GM18508 (cell line): ENCODE measurements around the gene C1QC.
"Not testable (repeated sequence)": the region's sequence is repeated elsewhere in the genome, so short reads cannot be mapped to it uniquely, and the experiment has no call there.

Experiments
- ATAC-seq: cut with Tn5 transposase; IDR thresholded peaks from one replicate; pipeline ENCODE4 v1.9.1; 2021; ENCODE audit warnings: moderate number of reproducible peaks; ENCODE audit not compliant: insufficient read depth, unreplicated experiment

C1QC gene

DNA sequence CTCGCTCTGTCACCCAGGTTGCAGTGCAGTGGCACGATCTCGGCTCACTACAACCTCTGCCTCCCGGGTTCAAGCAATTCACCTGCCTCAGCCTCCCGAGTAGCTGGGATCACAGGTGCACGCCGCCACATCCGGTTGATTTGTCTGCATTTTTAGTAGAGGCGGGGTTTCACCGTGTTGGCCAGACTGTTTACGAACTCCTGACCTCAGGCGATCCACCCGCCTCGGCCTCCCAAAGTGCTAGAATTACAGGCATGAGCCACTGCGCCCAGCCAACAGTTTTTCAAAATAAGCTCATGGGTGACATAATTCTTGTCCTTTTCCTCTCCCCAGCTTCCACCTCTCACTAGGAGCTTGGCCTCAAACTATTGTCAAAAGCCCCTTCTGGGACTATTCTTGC is 32.7 kb downstream of the C1QC start:
- ATAC-seq, result not testable (repeated sequence)

DNA sequence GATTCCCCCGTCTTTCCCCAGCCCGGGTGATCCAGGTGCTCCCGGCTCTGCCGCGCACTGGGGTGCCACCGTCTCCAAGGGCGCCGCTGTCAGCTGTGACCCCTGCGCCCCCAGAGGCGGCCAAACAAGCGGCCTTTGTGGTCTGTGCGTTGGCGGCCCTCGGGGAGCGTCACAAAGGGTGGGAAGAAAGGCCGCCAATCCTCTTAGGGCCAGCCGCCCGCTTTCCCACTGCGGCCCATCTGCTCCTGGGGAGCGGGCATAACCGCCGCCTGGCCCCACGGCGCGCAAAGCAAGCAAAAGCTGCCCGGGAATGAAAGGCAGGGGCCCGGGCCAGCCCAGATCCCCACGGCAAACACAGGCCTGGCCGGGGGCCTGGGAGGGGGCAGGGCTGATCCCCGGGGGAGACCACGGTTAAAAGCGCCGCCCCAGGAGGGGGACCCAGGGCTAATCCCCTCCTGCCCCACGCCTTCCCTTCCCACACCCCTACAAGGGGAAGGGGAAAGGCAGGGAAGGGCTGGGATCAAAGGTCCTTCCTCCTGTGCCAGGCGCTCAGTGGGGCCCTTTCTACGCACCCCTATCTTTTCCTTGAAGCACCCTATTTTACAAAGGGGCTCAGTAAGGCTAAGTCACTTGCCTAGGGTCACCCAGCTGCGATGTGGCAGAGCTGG is 33.6 kb downstream of the C1QC start:
- no peak for ATAC-seq

DNA sequence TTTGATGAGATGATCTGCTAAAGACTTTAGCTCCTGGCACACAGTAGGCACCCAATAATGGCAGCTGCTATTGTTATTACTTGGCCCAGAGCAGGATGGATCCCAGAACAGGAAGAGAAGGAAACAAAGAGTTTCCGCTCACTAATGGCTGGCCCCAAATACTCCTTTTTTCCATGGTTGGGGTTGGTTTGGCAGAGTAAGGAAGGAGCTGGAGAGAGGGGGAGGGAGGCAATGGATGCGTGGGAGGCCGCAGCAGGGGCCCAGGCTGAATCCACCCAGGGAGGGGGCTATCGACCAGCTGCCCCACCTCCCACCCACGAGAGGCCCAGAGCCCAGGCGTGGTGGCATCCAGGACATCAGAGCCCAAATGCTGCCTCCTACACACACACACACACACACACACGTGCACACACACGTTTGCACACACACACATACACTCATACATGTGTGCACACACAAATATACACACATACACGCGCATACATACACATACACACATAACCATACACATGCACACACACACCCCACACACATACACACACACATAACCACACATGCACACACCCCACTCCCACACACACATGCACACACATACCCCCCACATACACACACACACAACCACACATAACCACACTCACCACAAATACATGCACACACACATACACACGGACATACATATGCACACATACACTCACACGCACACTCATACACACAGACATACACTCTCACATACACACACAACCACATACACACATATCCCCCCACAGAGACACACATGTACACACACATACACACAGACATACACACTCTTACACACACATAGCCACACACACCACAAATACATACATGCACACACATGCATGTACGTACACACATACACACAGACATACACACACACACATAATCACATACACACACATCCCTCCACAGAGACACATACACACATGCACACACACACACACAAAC is 34.8 kb downstream of the C1QC start:
- ATAC-seq, result no peak

DNA sequence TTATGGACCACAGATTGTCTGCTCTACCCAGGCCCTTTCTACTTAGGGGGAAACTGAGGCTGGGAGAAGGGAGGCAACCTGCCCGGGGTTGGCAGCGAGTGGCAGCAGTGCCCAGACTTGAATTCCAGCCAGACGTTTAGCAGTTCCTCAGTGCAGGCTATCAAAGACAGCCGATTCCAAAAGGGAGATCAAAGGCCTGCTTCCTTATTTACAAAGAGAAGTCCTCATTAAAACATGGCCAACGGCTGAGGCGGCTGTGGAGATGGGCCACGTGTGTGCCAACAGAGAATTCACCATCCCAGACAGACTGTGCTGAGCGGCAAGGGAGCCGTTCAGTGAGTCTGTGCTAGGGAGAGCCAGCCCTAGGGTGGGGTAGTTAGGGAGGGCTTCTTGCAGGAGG is 37.3 kb downstream of the C1QC start:
- ATAC-seq, result no peak

DNA sequence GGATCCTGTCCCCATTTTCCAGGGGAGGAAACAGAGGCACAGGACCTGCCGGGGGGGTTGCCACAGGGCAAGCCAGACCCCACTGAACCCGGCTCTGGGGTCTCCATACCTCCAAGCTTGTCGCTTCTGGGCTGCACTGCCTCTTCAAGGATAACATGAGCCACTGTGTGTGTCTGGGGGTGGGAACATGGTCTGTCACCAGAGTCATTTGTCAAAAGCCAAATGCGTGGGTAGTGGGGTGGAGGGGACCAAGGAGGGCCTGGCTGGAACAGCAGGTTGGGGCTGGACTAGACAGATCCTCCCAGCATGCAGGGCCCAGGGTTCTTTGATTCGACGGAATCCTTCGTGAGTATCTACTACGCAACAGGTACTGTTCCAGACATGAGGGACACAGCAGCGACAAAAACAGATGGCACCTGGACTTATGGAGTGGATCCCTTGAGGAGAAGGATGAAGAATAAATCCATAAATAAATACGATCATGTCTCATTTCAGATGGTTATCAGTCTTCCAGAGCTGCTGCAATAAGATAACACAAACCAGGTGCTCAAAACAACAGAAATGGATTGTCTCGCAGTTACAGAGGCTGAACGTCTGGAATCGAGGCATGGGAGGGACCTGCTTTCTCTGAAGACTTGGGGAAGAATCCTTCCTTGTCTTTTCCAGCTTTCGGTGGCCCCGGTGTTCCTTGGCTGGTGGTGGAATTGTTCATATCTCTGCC is 38.3 kb downstream of the C1QC start:
- no peak for ATAC-seq

GRCh38 chr1:22683547-22683946 is 40.1 kb downstream of the C1QC start:
- ATAC-seq, result no peak

- ATAC-seq, result no peak
These were observed 42.2 kb downstream of the C1QC start for GRCh38 chr1:22685591-22686059.

GRCh38 chr1:22687191-22687590 is 43.8 kb downstream of the C1QC start:
- no peak for ATAC-seq

GRCh38 chr1:22688466-22688865 is 45.0 kb downstream of the C1QC start:
- ATAC-seq, result no peak

- ATAC-seq, result no peak
These were observed 46.1 kb downstream of the C1QC start for GRCh38 chr1:22689505-22689904.

DNA sequence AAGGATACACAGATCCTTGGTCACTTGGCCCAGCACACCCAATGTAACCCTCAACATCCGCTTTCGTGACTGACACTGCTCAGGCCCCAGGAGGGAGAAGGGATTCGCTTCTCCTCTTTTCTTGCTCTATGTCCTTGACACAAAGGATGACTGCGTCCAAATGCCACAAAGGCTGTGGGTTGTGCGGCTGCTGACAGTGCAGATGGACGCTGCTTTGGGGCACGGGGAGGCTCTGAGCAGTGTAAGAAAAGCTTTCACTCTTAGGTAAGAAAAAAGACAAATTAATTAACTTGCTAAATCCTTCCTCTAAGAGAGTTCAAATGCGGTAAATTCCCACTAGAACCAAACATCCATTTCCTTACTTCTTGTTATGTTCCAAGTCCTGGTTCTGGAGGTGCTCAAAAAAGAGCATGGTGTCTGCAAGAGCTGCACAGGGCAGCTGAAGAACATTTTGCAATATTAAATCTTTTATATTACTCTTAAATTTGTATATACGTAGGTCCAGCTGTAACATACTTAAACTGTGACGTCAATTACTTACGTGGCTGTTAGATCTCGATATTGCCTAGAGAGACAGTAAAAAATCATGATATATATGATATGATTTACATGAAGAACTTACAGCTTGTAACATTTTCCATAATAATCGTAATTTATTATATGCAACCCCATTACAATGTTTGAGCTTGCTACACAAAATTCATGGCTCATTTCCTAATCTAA is 47.8 kb downstream of the C1QC start:
- no peak for ATAC-seq

GRCh38 chr1:22694172-22694571 is 50.7 kb downstream of the C1QC start:
- no peak for ATAC-seq

DNA sequence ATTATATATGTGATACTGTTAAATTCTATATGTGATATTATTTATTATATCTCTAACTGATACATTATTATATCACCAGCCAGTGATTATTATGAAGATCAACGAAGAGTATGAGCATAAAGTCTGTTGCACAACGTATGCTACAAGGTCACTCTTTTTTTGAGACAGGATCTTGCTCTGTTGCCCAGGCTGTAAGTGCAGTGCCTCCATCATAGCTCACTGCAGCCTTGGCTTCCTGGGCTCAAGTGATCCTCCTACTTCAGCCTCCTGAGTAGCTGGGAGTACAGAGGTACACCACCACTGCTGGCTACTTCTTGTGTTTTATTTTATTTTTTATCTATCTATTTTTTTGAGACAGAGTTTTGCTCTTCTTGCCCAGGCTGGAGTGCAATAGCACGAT is 53.2 kb downstream of the C1QC start:
- ATAC-seq, result no peak
